ENCODE results near the gene HCFC1R1. TPM values are rescaled to one million over a fixed set of nuclear protein-coding genes. Genes with fewer than 3 reads are reported as not detected.

The HCFC1R1 gene
- polyA plus RNA-seq, 6 donors from 2014 or later: 7.6 to 21.4 (median 15.4) TPM

- Mint-ChIP-seq H3K36me3 (no peaks in the 10 kb centered on the region), H3K4me1 (peaks cover 10 to 16% (median 15%) of the 10 kb centered on the region in 3 donors), H3K27me3 (peaks cover 46 to 82% (median 61%) of the 10 kb centered on the region in 3 donors), H3K4me3 (peak overlapping the region in 1 of 8 donors; percentile 5), H3K27ac (no peak overlapping the region), H3K9me3 (no peaks in the 10 kb centered on the region)
- no peak for DNase-seq
- no peak for ATAC-seq (ENCODE audit: low read depth in 2 of 2)
Observed at GRCh38 chr16:3038256-3038655, 14.5 kb upstream of the HCFC1R1 start.

GRCh38 chr16:3036726-3037315 lies 13.1 kb upstream of the HCFC1R1 start, which contains the start of gene BICDL2:
TSS of gene BICDL2 (minus strand) at chr16:3036944. CDS start at chr16:3035496, 1,448 bp downstream.
- H3K27me3 Mint-ChIP-seq: peaks cover 56 to 88% (median 75%) of the 10 kb centered on the region in 3 donors
- H3K4me1 Mint-ChIP-seq: peaks cover 10 to 16% (median 15%) of the 10 kb centered on the region in 3 donors

GRCh38 chr16:3035972-3036725 lies 12.4 kb upstream of the HCFC1R1 start:
- DNase-seq: no peak
- H3K36me3 Mint-ChIP-seq: no peaks in the 10 kb centered on the region
- H3K9me3 Mint-ChIP-seq: no peaks in the 10 kb centered on the region
- H3K27me3 Mint-ChIP-seq: peaks cover 61 to 92% (median 82%) of the 10 kb centered on the region in 3 donors
- H3K4me1 Mint-ChIP-seq: peaks cover 13 to 16% (median 15%) of the 10 kb centered on the region in 3 donors
- ATAC-seq (ENCODE audit: low read depth in 2 of 2): peak in 1 of 2 donors; percentile 13
- H3K27ac Mint-ChIP-seq: peak overlapping the region in 2 of 6 donors; percentile 31 to 44
- peak overlapping the region in 5 of 8 donors; percentile 11 to 49 (median 39) for H3K4me3 Mint-ChIP-seq

More at GRCh38 chr16:3036726-3037315, 13.1 kb upstream of the HCFC1R1 start, which contains the start of gene BICDL2:
- Mint-ChIP-seq H3K4me3 (peak within 1 kb of the TSS in 7 of 8 donors; percentile 22 to 72 (median 59)), H3K27ac (peak within 1 kb of the TSS in 3 of 6 donors; percentile 31 to 58 (median 58)), H3K9me3 (no peaks in the 10 kb centered on the region), H3K36me3 (no peaks in the 10 kb centered on the region)
- DNase-seq: no peak
- ATAC-seq (ENCODE audit: low read depth in 2 of 2): peak in 1 of 2 donors; percentile 2

- H3K36me3 Mint-ChIP-seq: no peaks in the 10 kb centered on the region
- peaks cover 61 to 92% (median 85%) of the 10 kb centered on the region in 3 donors for H3K27me3 Mint-ChIP-seq
- peaks cover 13 to 16% (median 15%) of the 10 kb centered on the region in 3 donors for H3K4me1 Mint-ChIP-seq
- DNase-seq (no peak), ATAC-seq (ENCODE audit: low read depth in 2 of 2) (no peak)
- peak overlapping the region in 1 of 6 donors; percentile 31 for H3K27ac Mint-ChIP-seq
- H3K4me3 Mint-ChIP-seq: peak overlapping the region in 5 of 8 donors; percentile 11 to 49 (median 39)
- H3K9me3 Mint-ChIP-seq: no peaks in the 10 kb centered on the region
Observed at GRCh38 chr16:3035289-3035971, 11.7 kb upstream of the HCFC1R1 start.

- H3K4me3 Mint-ChIP-seq: peak overlapping the region in 1 of 8 donors; percentile 25
- ATAC-seq (ENCODE audit: low read depth in 2 of 2): no peak
- H3K9me3 Mint-ChIP-seq: no peaks in the 10 kb centered on the region
- H3K4me1 Mint-ChIP-seq: peaks cover 25 to 29% (median 28%) of the 10 kb centered on the region in 3 donors
- DNase-seq: no peak
- no peaks in the 10 kb centered on the region for H3K36me3 Mint-ChIP-seq
- peaks cover 49 to 90% (median 79%) of the 10 kb centered on the region in 3 donors for H3K27me3 Mint-ChIP-seq
- H3K27ac Mint-ChIP-seq: no peak overlapping the region
Observed at GRCh38 chr16:3032624-3033023, 8.9 kb upstream of the HCFC1R1 start.

- peak overlapping the region in 4 of 8 donors; percentile 6 to 61 (median 36) for H3K4me3 Mint-ChIP-seq
Observed at GRCh38 chr16:3030222-3031212, 6.8 kb upstream of the HCFC1R1 start.

GRCh38 chr16:3029491-3030221 lies 5.9 kb upstream of the HCFC1R1 start:
- peak overlapping the region in 1 of 6 donors; percentile 57 for H3K27ac Mint-ChIP-seq
- no peaks in the 10 kb centered on the region for H3K36me3 Mint-ChIP-seq
- no peaks in the 10 kb centered on the region for H3K9me3 Mint-ChIP-seq
- peaks cover 18 to 21% (median 19%) of the 10 kb centered on the region in 3 donors for H3K4me1 Mint-ChIP-seq
- no peak for DNase-seq
- no peak for ATAC-seq (ENCODE audit: low read depth in 2 of 2)
- peaks cover 36 to 66% (median 63%) of the 10 kb centered on the region in 3 donors for H3K27me3 Mint-ChIP-seq
- H3K4me3 Mint-ChIP-seq: peak overlapping the region in 3 of 8 donors; percentile 37 to 53 (median 53)

More at GRCh38 chr16:3030222-3031212, 6.8 kb upstream of the HCFC1R1 start:
- DNase-seq: no peak
- Mint-ChIP-seq H3K27me3 (peaks cover 39 to 75% (median 71%) of the 10 kb centered on the region in 3 donors), H3K4me1 (peaks cover 17 to 22% (median 21%) of the 10 kb centered on the region in 3 donors), H3K9me3 (no peaks in the 10 kb centered on the region), H3K36me3 (no peaks in the 10 kb centered on the region), H3K27ac (peak overlapping the region in 1 of 6 donors; percentile 57)
- ATAC-seq (ENCODE audit: low read depth in 2 of 2): no peak

- DNase-seq (no peak), ATAC-seq (ENCODE audit: low read depth in 2 of 2) (no peak)
- Mint-ChIP-seq H3K9me3 (no peaks in the 10 kb centered on the region), H3K36me3 (no peaks in the 10 kb centered on the region), H3K27ac (peak overlapping the region in 1 of 6 donors; percentile 41), H3K4me1 (peaks cover 24 to 26% (median 24%) of the 10 kb centered on the region in 3 donors), H3K4me3 (peak overlapping the region in 4 of 8 donors; percentile 21 to 61 (median 56)), H3K27me3 (peaks cover 31 to 58% (median 54%) of the 10 kb centered on the region in 3 donors)
Observed at GRCh38 chr16:3028716-3029319, 5.1 kb upstream of the HCFC1R1 start.

- Mint-ChIP-seq H3K4me3 (peak overlapping the region in 6 of 8 donors; percentile 40 to 76 (median 53)), H3K27me3 (peaks cover 25 to 51% (median 48%) of the 10 kb centered on the region in 3 donors), H3K36me3 (no peaks in the 10 kb centered on the region), H3K9me3 (no peaks in the 10 kb centered on the region), H3K27ac (peak overlapping the region in 4 of 6 donors; percentile 44 to 81 (median 53)), H3K4me1 (peaks cover 26 to 29% (median 29%) of the 10 kb centered on the region in 3 donors)
- ATAC-seq (ENCODE audit: low read depth in 2 of 2): peak; percentile 22 to 41
- DNase-seq: peak; percentile 73
Observed at GRCh38 chr16:3027983-3028715, 4.4 kb upstream of the HCFC1R1 start.

GRCh38 chr16:3027489-3027795 lies 3.7 kb upstream of the HCFC1R1 start:
- ATAC-seq (ENCODE audit: low read depth in 2 of 2) (no peak), DNase-seq (no peak)
- peaks cover 33 to 36% (median 36%) of the 10 kb centered on the region in 3 donors for H3K4me1 Mint-ChIP-seq
- H3K27ac Mint-ChIP-seq: no peak overlapping the region
- H3K36me3 Mint-ChIP-seq: no peaks in the 10 kb centered on the region
- peak overlapping the region in 1 of 8 donors; percentile 8 for H3K4me3 Mint-ChIP-seq
- no peaks in the 10 kb centered on the region for H3K9me3 Mint-ChIP-seq
- peaks cover 18 to 44% (median 41%) of the 10 kb centered on the region in 3 donors for H3K27me3 Mint-ChIP-seq
